B cell (primary cell): ENCODE results near the gene TMEM139. TPM values are rescaled to one million over a fixed set of nuclear protein-coding genes. Genes with fewer than 3 reads are reported as not detected.

Source experiments
- ATAC-seq: fragments of 200-7000 bp; cut with Tn5 transposase; one replicate; pipeline ENCODE4 v1.10.0; 2021; ENCODE audit warnings: low read depth, mild to moderate bottlenecking, moderate number of reproducible peaks, moderate library complexity
- CTCF ChIA-PET: fragments of 350-600 bp; sonication (Branson Sonifier 250); formaldehyde crosslinking; loops from one replicate; lab custom pipeline; 2021; ENCODE audit warnings: antibody characterized with exemption, inconsistent platforms; lab: Charles Lee
- POLR2A ChIA-PET: fragments of 350-600 bp; sonication (Branson Sonifier 250); formaldehyde crosslinking; loops from one replicate; lab custom pipeline; 2021; ENCODE audit warnings: antibody characterized with exemption; lab: Charles Lee
- DNase-seq: peaks from one replicate; pipeline ENCODE4 v3.0.0; 2013
- H2AFZ ChIP-seq: 2 replicates; pipeline ENCODE4 v1.6.1; 2012; ENCODE audit warnings: mild to moderate bottlenecking, low read depth, low read length; ENCODE audit not compliant: insufficient read depth, poor library complexity, severe bottlenecking
- H3K27ac ChIP-seq, 2 donors: 1 replicate in 1 of 2; 2 replicates in 1 of 2; pipeline ENCODE4 v1.5.1; 2012 to 2013; ENCODE audit warnings: low read length in 2 of 2, mild to moderate bottlenecking in 2 of 2, moderate library complexity in 1 of 2
- H3K27me3 ChIP-seq, 4 experiments: fragments of 200-600 bp in 1 of 4; sonication (generic) in 1 of 4; replicated peaks in 1 of 4; 1 replicate in 2 of 4; 2 replicates in 2 of 4; pipeline versions ENCODE4 v1.6.1 to v1.7.0; 2013 to 2016; ENCODE audit warnings: low read length in 3 of 4, mild to moderate bottlenecking in 2 of 4, mixed read lengths in 1 of 4, moderate library complexity in 1 of 4; ENCODE audit not compliant: insufficient read depth in 4 of 4, control insufficient read depth in 3 of 4; ENCODE audit errors: control extremely low read depth in 1 of 4
- H3K36me3 ChIP-seq, 2 experiments: replicated peaks in 1 of 2; 1 replicate in 1 of 2; 2 replicates in 1 of 2; pipeline versions ENCODE4 v1.6.1 to v1.7.1; 2013; ENCODE audit warnings: low read length in 1 of 2; ENCODE audit not compliant: insufficient read depth in 2 of 2, control insufficient read depth in 1 of 2; ENCODE audit errors: control extremely low read depth in 1 of 2, extremely low read depth in 1 of 2
- H3K4me1 ChIP-seq, 2 donors: fragments of 200-600 bp in 1 of 2; sonication (generic) in 1 of 2; 1 replicate in 1 of 2; 2 replicates in 1 of 2; pipeline versions ENCODE4 v1.5.1 to v1.6.1; 2013 to 2017; ENCODE audit warnings: low read length in 2 of 2; ENCODE audit not compliant: control insufficient read depth in 2 of 2, insufficient read depth in 2 of 2
- H3K4me2 ChIP-seq: replicated peaks from 2 replicates; pipeline ENCODE3; 2012; ENCODE audit warnings: mild to moderate bottlenecking, low read depth, low read length; ENCODE audit not compliant: poor library complexity, severe bottlenecking
- H3K4me3 ChIP-seq, 5 experiments: fragments of 200-600 bp in 1 of 5; sonication (generic) in 1 of 5; 1 replicate in 3 of 5; 2 replicates in 2 of 5; pipeline versions ENCODE4 v1.5.1 to v1.7.0; 2011 to 2016; ENCODE audit warnings: low read length in 4 of 5, mild to moderate bottlenecking in 4 of 5, low read depth in 2 of 5, control low read depth in 1 of 5, moderate library complexity in 1 of 5; ENCODE audit not compliant: insufficient read depth in 1 of 5; ENCODE audit errors: control extremely low read depth in 1 of 5, extremely low read depth in 1 of 5
- H3K79me2 ChIP-seq: fragments of 200-600 bp; sonication (generic); one replicate; pipeline ENCODE4 v1.6.0; 2016; ENCODE audit warnings: low read length; ENCODE audit not compliant: control insufficient read depth, insufficient read depth
- H3K9ac ChIP-seq: fragments of 200-600 bp; sonication (generic); 2 replicates; pipeline ENCODE4 v1.6.1; 2017; ENCODE audit warnings: mild to moderate bottlenecking, low read length, moderate library complexity
- H3K9me3 ChIP-seq, 3 donors: one replicate each; pipeline versions ENCODE4 v1.6.1 to v1.7.1; 2013; ENCODE audit warnings: low read length in 2 of 3; ENCODE audit not compliant: control insufficient read depth in 2 of 3, insufficient read depth in 1 of 3; ENCODE audit errors: control extremely low read depth in 1 of 3
- H4K20me1 ChIP-seq: 2 replicates; pipeline ENCODE4 v1.6.0; 2012; ENCODE audit warnings: mild to moderate bottlenecking, low read length; ENCODE audit not compliant: insufficient read depth, control insufficient read depth, poor library complexity, severe bottlenecking
- H3K27ac Mint-ChIP-seq: one replicate; pipeline ENCODE4 v1.8.0; 2021; ENCODE audit warnings: mixed read lengths
- H3K27me3 Mint-ChIP-seq: one replicate; pipeline ENCODE4 v1.8.0; 2021; ENCODE audit warnings: mixed read lengths
- H3K4me1 Mint-ChIP-seq: one replicate; pipeline ENCODE4 v1.8.0; 2021; ENCODE audit warnings: mixed read lengths
- H3K4me3 Mint-ChIP-seq: one replicate; pipeline ENCODE4 v1.8.0; 2021; ENCODE audit warnings: mixed read lengths
- H3K9me3 Mint-ChIP-seq: one replicate; pipeline ENCODE4 v1.8.0; 2022; ENCODE audit warnings: mixed read lengths; ENCODE audit not compliant: insufficient read depth
- CTCF ChIP-seq: fragments of 200-600 bp; IDR thresholded peaks from one replicate; pipeline ENCODE4 v1.8.0; 2022; ENCODE audit warnings: antibody characterized with exemption, mild to moderate bottlenecking
- EZH2 ChIP-seq: IDR thresholded peaks from 2 replicates; pipeline ENCODE4 v1.6.1; 2012; ENCODE audit warnings: borderline replicate concordance, low read depth, mild to moderate bottlenecking, moderate library complexity, low read length; ENCODE audit not compliant: insufficient read depth, poor library complexity, severe bottlenecking
- WGBS: methylation state at CpG from one replicate; pipeline ENCODE4 v1.1.5; 2013; ENCODE audit warnings: missing lambda C conversion rate; ENCODE audit not compliant: insufficient coverage; 5-methylcytosine and 5-hydroxymethylcytosine counted together
- intact Hi-C: fragments of 100-400 bp; cut with micrococcal nuclease; formaldehyde crosslinking; loops from one replicate; pipeline ENCODE4 v1.10.0; 2022
- polyA plus RNA-seq: library from polyadenylated mRNA; depleted of rRNA; stranded (reverse); fragments of >200 nt; gene quantifications from 2 replicates; pipeline ENCODE4 v1.2.3, GENCODE V29; 2012
- total RNA-seq, 2 donors: library from RNA; stranded (reverse); fragments of 120-200 nt in 1 of 2; gene quantifications; 1 replicate in 1 of 2; 2 replicates in 1 of 2; pipeline versions ENCODE4 v1.2.3 to v1.2.4, GENCODE V29; 2013 to 2022

The TMEM139 gene
- total and polyA plus RNA-seq, 2 donors (not counting 1 experiment from before 2014, with no cell fraction given), result 0.12 TPM; not detected in 1

GRCh38 chr7:143248761-143249354, 35.9 kb upstream of the TMEM139 start:
- Histone ChIP-seq H4K20me1 (no peaks in the 10 kb centered on the region), H3K27ac (no peak overlapping the region), H3K9ac (no peak overlapping the region), H3K79me2 (no peaks in the 10 kb centered on the region), H3K9me3 (peaks cover 0 to 12% (median 0%) of the 10 kb centered on the region in 3 donors), H3K36me3 (no peaks in the 10 kb centered on the region), H3K4me3 (no peak overlapping the region), H3K27me3 (no peaks in the 10 kb centered on the region), H2AFZ (no peak overlapping the region), H3K4me1 (peaks cover 21 to 45% of the 10 kb centered on the region in 2 donors), H3K4me2 (no peak overlapping the region)
- peaks cover 5% of the 10 kb centered on the region for H3K9me3 Mint-ChIP-seq
- H3K27me3 Mint-ChIP-seq, result no peaks in the 10 kb centered on the region
- TF ChIP-seq EZH2, result no peak
- no peak for TF ChIP-seq CTCF
- POLR2A ChIA-PET, result interaction anchor here (1.9 kb wide), 1 partner anchor 10 kb away, joined by 4 read pairs; no protein-coding TSS in a partner anchor
- intact Hi-C loops, result no loop called here
- WGBS, result 94% methylated on average over 2 of the region's 2 CpGs
- peaks cover 50% of the 10 kb centered on the region for H3K4me1 Mint-ChIP-seq
- no peak overlapping the region for H3K4me3 Mint-ChIP-seq
- no peak for ATAC-seq
- no peak overlapping the region for H3K27ac Mint-ChIP-seq
- CTCF ChIA-PET, result interaction anchor here (0.9 to 2.4 kb wide), 4 partner anchors 8 to 168 kb away, joined by 3 to 16 read pairs (median 4); no protein-coding TSS in a partner anchor
- DNase-seq, result no peak

GRCh38 chr7:143250199-143250598, 34.6 kb upstream of the TMEM139 start:
- H3K4me1 Mint-ChIP-seq, result peaks cover 52% of the 10 kb centered on the region
- intact Hi-C loops, result no loop called here

More at GRCh38 chr7:143250199-143250598, 34.6 kb upstream of the TMEM139 start:
- peak overlapping the region; percentile 19 for H2AFZ ChIP-seq
- H3K27me3 ChIP-seq, result no peaks in the 10 kb centered on the region
- H3K9ac ChIP-seq, result no peak overlapping the region
- TF ChIP-seq EZH2, result no peak
- TF ChIP-seq CTCF, result no peak
- ChIA-PET CTCF (interaction anchor here (1.0 to 2.4 kb wide), 5 partner anchors 9 to 108 kb away, joined by 3 to 16 read pairs (median 3); no protein-coding TSS in a partner anchor), POLR2A (interaction anchor here (1.1 kb wide), 1 partner anchor 13 kb away, joined by 3 read pairs; the partner anchor contains the start of gene GSTK1)
- H3K4me2 ChIP-seq, result peak overlapping the region; percentile 60
- H3K79me2 ChIP-seq, result no peaks in the 10 kb centered on the region
- peaks cover 5% of the 10 kb centered on the region for H3K9me3 Mint-ChIP-seq
- H3K27me3 Mint-ChIP-seq, result no peaks in the 10 kb centered on the region
- H4K20me1 ChIP-seq, result no peaks in the 10 kb centered on the region
- no peaks in the 10 kb centered on the region for H3K36me3 ChIP-seq
- no peak overlapping the region for H3K4me3 Mint-ChIP-seq
- no peak overlapping the region for H3K27ac Mint-ChIP-seq
- DNase-seq (no peak), ATAC-seq (no peak)
- peaks cover 21 to 47% of the 10 kb centered on the region in 2 donors for H3K4me1 ChIP-seq
- peak overlapping the region in 1 of 2 donors; percentile 68 for H3K27ac ChIP-seq
- H3K9me3 ChIP-seq, result peaks cover 0 to 12% (median 0%) of the 10 kb centered on the region in 3 donors
- peak overlapping the region in 1 of 5 experiments; percentile 17 for H3K4me3 ChIP-seq
